PC-3 (cell line): ENCODE measurements around the gene TMEM208. TPM values are rescaled to one million over a fixed set of nuclear protein-coding genes. Genes with fewer than 3 reads are reported as not detected.

Experiments
- ATAC-seq: fragments of 200-7000 bp; cut with Tn5 transposase; 2 replicates; pipeline ENCODE4 v1.9.1; 2020; ENCODE audit warnings: mild to moderate bottlenecking, moderate library complexity
- BruUV-seq: library from RNA; stranded (reverse); fragments of 400-500 nt; replicated peaks from 2 replicates; lab custom pipeline; 2021; lab: Mats Ljungman, UMichigan
- CTCF ChIA-PET: fragments of 300-600 bp; sonication (Branson Sonifier 250); formaldehyde crosslinking; loops from one replicate; lab custom pipeline; 2022; ENCODE audit warnings: antibody characterized with exemption; lab: Charles Lee
- POLR2A ChIA-PET: fragments of 300-600 bp; sonication (Branson Sonifier 250); formaldehyde crosslinking; loops from one replicate; lab custom pipeline; 2022; ENCODE audit warnings: antibody characterized with exemption; ENCODE audit not compliant: unreplicated experiment; lab: Charles Lee
- DNase-seq: peaks from one replicate; pipeline ENCODE4 v3.0.0-alpha.2; 2015
- H2AFZ ChIP-seq: fragments of 300-600 bp; sonication (generic); 2 replicates; pipeline ENCODE4 v1.6.0; 2016; ENCODE audit warnings: antibody characterized with exemption, low read length
- H3F3A ChIP-seq: fragments of 300-600 bp; sonication (generic); one replicate; pipeline ENCODE4 v1.6.0; 2017; ENCODE audit warnings: antibody characterized with exemption, low read length, control low read depth, mild to moderate bottlenecking; ENCODE audit not compliant: unreplicated experiment
- H3K27ac ChIP-seq: fragments of 300-600 bp; sonication (generic); 2 replicates; pipeline ENCODE4 v1.5.1; 2016; ENCODE audit warnings: mild to moderate bottlenecking, low read length
- H3K27me3 ChIP-seq: fragments of 300-600 bp; sonication (generic); 2 replicates; pipeline ENCODE4 v1.6.1; 2016; ENCODE audit warnings: low read length, mixed read lengths
- H3K36me3 ChIP-seq: fragments of 300-600 bp; sonication (generic); 2 replicates; pipeline ENCODE4 v1.6.1; 2016; ENCODE audit warnings: low read depth, mixed run types, low read length, mixed read lengths
- H3K4me1 ChIP-seq: fragments of 300-600 bp; sonication (generic); 2 replicates; pipeline ENCODE4 v1.5.1; 2016; ENCODE audit warnings: low read length; ENCODE audit not compliant: insufficient read depth
- H3K4me2 ChIP-seq: fragments of 300-600 bp; sonication (generic); 2 replicates; pipeline ENCODE4 v1.6.0; 2016; ENCODE audit warnings: low read length
- H3K4me3 ChIP-seq: fragments of 300-600 bp; sonication (generic); 2 replicates; pipeline ENCODE4 v1.5.1; 2016; ENCODE audit warnings: mild to moderate bottlenecking, low read length, mixed read lengths
- H3K79me2 ChIP-seq: fragments of 300-600 bp; sonication (generic); 2 replicates; pipeline ENCODE4 v1.6.1; 2017; ENCODE audit warnings: low read length, mixed read lengths
- H3K9ac ChIP-seq: fragments of 300-600 bp; sonication (generic); 2 replicates; pipeline ENCODE4 v1.6.0; 2016; ENCODE audit warnings: mild to moderate bottlenecking, low read length
- H3K9me2 ChIP-seq: fragments of 300-600 bp; sonication (generic); replicated peaks from 2 replicates; pipeline ENCODE4 v1.6.1; 2016; ENCODE audit warnings: mixed run types, low read length, mixed read lengths
- H3K9me3 ChIP-seq: fragments of 300-600 bp; sonication (generic); 2 replicates; pipeline ENCODE4 v1.6.1; 2016; ENCODE audit warnings: low read length, mixed read lengths
- H4K20me1 ChIP-seq: fragments of 300-600 bp; sonication (generic); 2 replicates; pipeline ENCODE4 v1.6.1; 2016; ENCODE audit warnings: low read length, mixed read lengths
- CTCF ChIP-seq: fragments of 300-600 bp; sonication (generic); conservative IDR thresholded peaks from 2 replicates; pipeline ENCODE4 v1.5.1; 2017; ENCODE audit warnings: antibody characterized with exemption, low read depth, mild to moderate bottlenecking, low read length
- EZH2 ChIP-seq: fragments of 300-600 bp; sonication (generic); IDR thresholded peaks from one replicate; pipeline ENCODE4 v1.6.1; 2017; ENCODE audit warnings: antibody characterized with exemption, mild to moderate bottlenecking, low read length; ENCODE audit not compliant: unreplicated experiment
- EZH2phosphoT487 ChIP-seq: fragments of 300-600 bp; sonication (generic); IDR thresholded peaks from 2 replicates; pipeline ENCODE4 v1.6.1; 2018; ENCODE audit warnings: mild to moderate bottlenecking, antibody characterized with exemption, low read length, borderline replicate concordance
- intact Hi-C: fragments of 100-400 bp; cut with micrococcal nuclease; formaldehyde crosslinking; loops from 2 replicates; pipeline ENCODE4 v1.9.0; 2023
- total RNA-seq: library from RNA; depleted of rRNA; stranded (reverse); fragments of >200 nt; gene quantifications from 2 replicates; pipeline ENCODE4 v1.2.3, GENCODE V29; 2014

TMEM208 gene
- total RNA-seq, 1 experiment from 2014 or later: 35.4 TPM

GRCh38 chr16:67209565-67209964 is 17.4 kb upstream of the TMEM208 start:
- ATAC-seq: no peak
- Histone ChIP-seq H3K36me3 (no peaks in the 10 kb centered on the region), H3F3A (peaks cover 3% of the 10 kb centered on the region), H3K9me2 (no peaks in the 10 kb centered on the region), H3K9me3 (no peaks in the 10 kb centered on the region), H3K27ac (no peak overlapping the region), H3K4me3 (no peak overlapping the region), H4K20me1 (no peaks in the 10 kb centered on the region), H3K79me2 (no peaks in the 10 kb centered on the region), H2AFZ (no peak overlapping the region), H3K27me3 (no peaks in the 10 kb centered on the region), H3K4me2 (no peak overlapping the region), H3K9ac (no peak overlapping the region), H3K4me1 (peaks cover 38% of the 10 kb centered on the region)
- CTCF ChIA-PET: no interaction called here
- no peak for DNase-seq
- BruUV-seq: no TSS peak
- intact Hi-C loops: no loop called here
- POLR2A ChIA-PET: no interaction called here
- TF ChIP-seq EZH2phosphoT487 (no peak), CTCF (no peak), EZH2 (no peak)

GRCh38 chr16:67210069-67210937 is 16.6 kb upstream of the TMEM208 start:
- H4K20me1 ChIP-seq: no peaks in the 10 kb centered on the region
- no peaks in the 10 kb centered on the region for H3K9me3 ChIP-seq
- H3F3A ChIP-seq: peaks cover 3% of the 10 kb centered on the region
- peaks cover 38% of the 10 kb centered on the region for H3K4me1 ChIP-seq
- no peak for TF ChIP-seq CTCF
- TF ChIP-seq EZH2phosphoT487: no peak
- no peak for TF ChIP-seq EZH2
- no peak overlapping the region for H2AFZ ChIP-seq
- H3K4me2 ChIP-seq: no peak overlapping the region
- H3K4me3 ChIP-seq: no peak overlapping the region
- DNase-seq (no peak), ATAC-seq (no peak)
- H3K27me3 ChIP-seq: no peaks in the 10 kb centered on the region
- no peaks in the 10 kb centered on the region for H3K36me3 ChIP-seq
- no peaks in the 10 kb centered on the region for H3K9me2 ChIP-seq
- BruUV-seq: no TSS peak
- intact Hi-C loops: no loop called here
- CTCF ChIA-PET: no interaction called here
- no peak overlapping the region for H3K27ac ChIP-seq
- H3K79me2 ChIP-seq: no peaks in the 10 kb centered on the region
- no peak overlapping the region for H3K9ac ChIP-seq
- POLR2A ChIA-PET: no interaction called here

- intact Hi-C loops: no loop called here
- H3K9me2 ChIP-seq: no peaks in the 10 kb centered on the region
- ChIA-PET CTCF (interaction anchor here (0.8 kb wide), 1 partner anchor 36 kb away, joined by 3 read pairs; the partner anchor contains the start of gene FHOD1), POLR2A (no interaction called here)
- H3K4me2 ChIP-seq: no peak overlapping the region
- H3K9me3 ChIP-seq: no peaks in the 10 kb centered on the region
- H2AFZ ChIP-seq: no peak overlapping the region
- peaks cover 30% of the 10 kb centered on the region for H3K4me1 ChIP-seq
- DNase-seq: no peak
- no peak overlapping the region for H3K4me3 ChIP-seq
- no peaks in the 10 kb centered on the region for H3K79me2 ChIP-seq
- H3K36me3 ChIP-seq: no peaks in the 10 kb centered on the region
- ATAC-seq: no peak
- no peak overlapping the region for H3K27ac ChIP-seq
- no peaks in the 10 kb centered on the region for H4K20me1 ChIP-seq
- peaks cover 3% of the 10 kb centered on the region for H3F3A ChIP-seq
- H3K9ac ChIP-seq: no peak overlapping the region
- BruUV-seq: no TSS peak
- H3K27me3 ChIP-seq: no peaks in the 10 kb centered on the region
- TF ChIP-seq CTCF (no peak), EZH2phosphoT487 (no peak), EZH2 (no peak)
Measured at GRCh38 chr16:67211674-67212073, 15.3 kb upstream of the TMEM208 start.
